ENCODE data around the gene GRID1. TPM values are rescaled to one million over a fixed set of nuclear protein-coding genes. Genes with fewer than 3 reads are reported as not detected.

GRID1 gene
- total RNA-seq, 1 donor from 2014 or later, result 7.1 TPM

GRCh38 chr10:86316274-86316835 is 50.2 kb downstream of the GRID1 start:
- Histone ChIP-seq H3K4me3 (no peak overlapping the region), H3K36me3 (no peaks in the 10 kb centered on the region), H3K4me1 (no peaks in the 10 kb centered on the region), H3K27me3 (no peaks in the 10 kb centered on the region), H3K27ac (no peak overlapping the region), H3K9me3 (no peaks in the 10 kb centered on the region)
- intact Hi-C loops (cut with DNase I), result no loop called here
- DNase-seq (ENCODE audit: extremely low spot score in 2 of 2), result no peak
- TF ChIP-seq POLR2A (IDR thresholded peaks at IDR 0.05) (no peak), POLR2AphosphoS5 (IDR thresholded peaks at IDR 0.05; ENCODE audit: insufficient read depth in 1 of 2, low read depth in 1 of 2) (no peak)
- TF ChIP-seq, protein P1, sequence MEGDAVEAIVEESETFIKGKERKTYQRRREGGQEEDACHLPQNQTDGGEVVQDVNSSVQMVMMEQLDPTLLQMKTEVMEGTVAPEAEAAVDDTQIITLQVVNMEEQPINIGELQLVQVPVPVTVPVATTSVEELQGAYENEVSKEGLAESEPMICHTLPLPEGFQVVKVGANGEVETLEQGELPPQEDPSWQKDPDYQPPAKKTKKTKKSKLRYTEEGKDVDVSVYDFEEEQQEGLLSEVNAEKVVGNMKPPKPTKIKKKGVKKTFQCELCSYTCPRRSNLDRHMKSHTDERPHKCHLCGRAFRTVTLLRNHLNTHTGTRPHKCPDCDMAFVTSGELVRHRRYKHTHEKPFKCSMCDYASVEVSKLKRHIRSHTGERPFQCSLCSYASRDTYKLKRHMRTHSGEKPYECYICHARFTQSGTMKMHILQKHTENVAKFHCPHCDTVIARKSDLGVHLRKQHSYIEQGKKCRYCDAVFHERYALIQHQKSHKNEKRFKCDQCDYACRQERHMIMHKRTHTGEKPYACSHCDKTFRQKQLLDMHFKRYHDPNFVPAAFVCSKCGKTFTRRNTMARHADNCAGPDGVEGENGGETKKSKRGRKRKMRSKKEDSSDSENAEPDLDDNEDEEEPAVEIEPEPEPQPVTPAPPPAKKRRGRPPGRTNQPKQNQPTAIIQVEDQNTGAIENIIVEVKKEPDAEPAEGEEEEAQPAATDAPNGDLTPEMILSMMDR (IDR thresholded peaks at IDR 0.05), result no peak

DNA sequence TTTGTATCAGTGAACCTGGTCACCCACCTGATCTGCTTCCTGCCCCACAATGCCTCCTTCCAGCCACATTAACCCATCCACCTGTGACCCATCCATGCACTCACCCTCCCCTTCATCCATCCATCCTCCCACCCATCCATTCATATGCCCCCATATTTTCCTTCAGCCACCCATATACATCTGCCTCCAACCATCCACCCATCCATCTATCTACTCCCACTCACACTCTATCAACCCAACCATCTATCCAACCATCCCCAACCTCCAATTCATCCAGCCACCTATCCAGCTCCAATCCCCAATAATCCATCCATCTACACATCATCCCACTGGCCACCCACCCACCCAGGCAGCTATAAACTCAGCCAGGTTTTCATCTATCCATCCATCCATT is 51.0 kb downstream of the GRID1 start:
- intact Hi-C loops (cut with DNase I), result no loop called here
- no peaks in the 10 kb centered on the region for H3K27me3 ChIP-seq
- H3K27ac ChIP-seq, result no peak overlapping the region
- no peaks in the 10 kb centered on the region for H3K4me1 ChIP-seq
- no peaks in the 10 kb centered on the region for H3K36me3 ChIP-seq
- TF ChIP-seq POLR2A (IDR thresholded peaks at IDR 0.05) (no peak), POLR2AphosphoS5 (IDR thresholded peaks at IDR 0.05; ENCODE audit: insufficient read depth in 1 of 2, low read depth in 1 of 2) (no peak)
- TF ChIP-seq, protein P1 (IDR thresholded peaks at IDR 0.05), result no peak
- H3K9me3 ChIP-seq, result no peaks in the 10 kb centered on the region
- no peak for DNase-seq (ENCODE audit: extremely low spot score in 2 of 2)
- no peak overlapping the region for H3K4me3 ChIP-seq

DNA sequence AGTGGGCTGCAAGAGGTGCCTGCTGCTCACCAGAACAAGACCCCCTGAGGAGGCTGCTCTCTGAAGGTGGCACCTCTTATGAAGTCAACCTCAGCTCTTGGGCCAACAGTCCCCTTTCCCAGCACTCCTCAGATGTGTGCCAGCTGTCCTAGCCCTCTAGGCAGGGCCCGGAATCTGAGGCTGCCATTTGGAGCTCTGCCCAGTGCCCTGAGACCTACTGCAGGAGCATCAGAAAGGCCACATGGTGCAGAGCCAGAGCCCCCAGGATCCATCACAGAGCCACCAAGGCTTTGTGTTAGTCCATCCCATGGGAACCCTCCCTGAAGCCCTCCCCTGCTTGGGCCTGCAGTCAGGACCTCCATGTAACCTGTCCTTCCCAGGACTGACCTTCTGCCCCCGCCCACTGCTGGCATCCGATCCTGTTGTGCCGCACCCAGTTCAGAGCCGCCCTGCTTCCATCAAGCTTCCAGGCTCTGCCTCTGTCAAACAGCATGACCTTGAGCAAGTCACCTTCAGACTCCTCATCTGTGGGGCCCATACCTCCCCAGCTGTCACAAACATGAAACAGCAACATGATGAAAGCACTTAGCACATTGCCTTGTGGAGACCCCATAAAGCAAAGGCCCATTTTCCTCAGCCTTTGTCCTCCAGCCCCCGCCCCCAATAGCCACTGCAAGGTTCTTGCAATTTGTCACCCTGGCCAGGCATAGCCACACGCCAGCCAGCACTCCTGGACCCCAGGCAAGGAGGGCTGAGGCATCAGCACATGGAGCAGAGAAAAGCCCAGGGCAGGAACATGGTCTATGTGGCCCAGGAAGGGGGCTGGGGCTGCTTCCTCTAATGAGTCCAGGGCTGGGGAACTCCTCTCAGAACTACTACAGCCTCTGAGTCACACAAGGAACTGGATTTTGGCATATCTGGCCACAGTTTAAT is 51.7 kb downstream of the GRID1 start:
- no peaks in the 10 kb centered on the region for H3K36me3 ChIP-seq
- no peaks in the 10 kb centered on the region for H3K4me1 ChIP-seq
- TF ChIP-seq, protein P1 (IDR thresholded peaks at IDR 0.05), result no peak
- TF ChIP-seq POLR2A (IDR thresholded peaks at IDR 0.05) (no peak), POLR2AphosphoS5 (IDR thresholded peaks at IDR 0.05; ENCODE audit: insufficient read depth in 1 of 2, low read depth in 1 of 2) (no peak)
- intact Hi-C loops (cut with DNase I), result no loop called here
- H3K4me3 ChIP-seq, result no peak overlapping the region
- no peak for DNase-seq (ENCODE audit: extremely low spot score in 2 of 2)
- no peak overlapping the region for H3K27ac ChIP-seq
- no peaks in the 10 kb centered on the region for H3K27me3 ChIP-seq
- H3K9me3 ChIP-seq, result no peaks in the 10 kb centered on the region

- intact Hi-C loops (cut with DNase I), result no loop called here
- no peaks in the 10 kb centered on the region for H3K4me1 ChIP-seq
- TF ChIP-seq POLR2AphosphoS5 (IDR thresholded peaks at IDR 0.05; ENCODE audit: insufficient read depth in 1 of 2, low read depth in 1 of 2) (no peak), POLR2A (IDR thresholded peaks at IDR 0.05) (no peak)
- TF ChIP-seq, protein P1 (IDR thresholded peaks at IDR 0.05), result no peak
- H3K27ac ChIP-seq, result no peak overlapping the region
- H3K9me3 ChIP-seq, result no peaks in the 10 kb centered on the region
- H3K4me3 ChIP-seq, result no peak overlapping the region
- H3K27me3 ChIP-seq, result no peaks in the 10 kb centered on the region
- no peak for DNase-seq (ENCODE audit: extremely low spot score in 2 of 2)
- H3K36me3 ChIP-seq, result no peaks in the 10 kb centered on the region
Observed at GRCh38 chr10:86313621-86314041, 53.0 kb downstream of the GRID1 start.
